Upper lobe of left lung (tissue), 6 donors: ENCODE data around the gene CNGB1. TPM values are rescaled to one million over a fixed set of nuclear protein-coding genes. Genes with fewer than 3 reads are reported as not detected.

ENCODE experiments used
- ATAC-seq, 2 donors: fragments of 200-7000 bp; cut with Tn5 transposase; one replicate each; pipeline ENCODE4 v1.9.1; 2022; ENCODE audit warnings: mild to moderate bottlenecking in 2 of 2, moderate library complexity in 2 of 2; ENCODE audit not compliant: low FRiP score in 2 of 2
- DNase-seq, 2 donors: peaks; one replicate each; pipeline ENCODE4 v3.0.0-alpha.2; 2019 to 2020
- H3K27ac ChIP-seq, 4 donors: fragments of 200-600 bp; sonication (generic); one replicate each; pipeline ENCODE4 v1.5.1; 2016 to 2019
- H3K27me3 ChIP-seq, 4 donors: fragments of 200-600 bp; sonication (generic); one replicate each; pipeline ENCODE4 v1.5.1; 2017 to 2019
- H3K36me3 ChIP-seq, 4 donors: fragments of 200-600 bp; sonication (generic); one replicate each; pipeline ENCODE4 v1.5.1; 2016 to 2019
- H3K4me1 ChIP-seq, 4 donors: fragments of 200-600 bp; sonication (generic); one replicate each; pipeline ENCODE4 v1.5.1; 2018 to 2019
- H3K4me3 ChIP-seq, 4 donors: fragments of 200-600 bp; sonication (generic); one replicate each; pipeline ENCODE4 v1.5.1; 2017 to 2019; ENCODE audit warnings: mild to moderate bottlenecking in 2 of 4, moderate library complexity in 1 of 4
- H3K9me3 ChIP-seq, 4 donors: fragments of 200-600 bp; sonication (generic); one replicate each; pipeline ENCODE4 v1.5.1; 2018 to 2019
- EP300 ChIP-seq, 4 donors: sonication (generic); formaldehyde crosslinking; IDR thresholded peaks; one replicate each; pipeline ENCODE4 v1.5.1; 2017; ENCODE audit warnings: antibody characterized with exemption in 4 of 4, control low read depth in 2 of 4
- POLR2A ChIP-seq, 4 donors: fragments of 450-650 bp; IDR thresholded peaks; one replicate each; pipeline ENCODE4 v1.5.1; 2016 to 2017; ENCODE audit warnings: antibody characterized with exemption in 4 of 4, mild to moderate bottlenecking in 2 of 4
- POLR2AphosphoS5 ChIP-seq, 2 donors: sonication (generic); formaldehyde crosslinking; IDR thresholded peaks; one replicate each; pipeline ENCODE4 v1.5.1; 2017; ENCODE audit warnings: antibody characterized with exemption in 2 of 2
- whole genome bisulfite sequencing, 2 donors: methylation state at CpG; one replicate each; pipeline ENCODE4 v1.1.5; 2017 to 2018; 5-methylcytosine and 5-hydroxymethylcytosine counted together
- total RNA-seq, 6 donors: library from RNA; depleted of rRNA in 4 of 6; stranded (reverse); fragments of >200 nt in 4 of 6; gene quantifications; one replicate each; pipeline versions ENCODE4 v1.1.0 to v1.2.1, GENCODE V29; 2016 to 2021
- TF ChIP-seq, protein P1 (sequence below), 6 experiments: fragments of 450-650 bp in 4 of 6; fragments of 200-600 bp in 2 of 6; sonication (generic) in 2 of 6; IDR thresholded peaks; one replicate each; pipeline ENCODE4 v1.5.1; 2016 to 2019; ENCODE audit warnings: antibody characterized with exemption in 6 of 6
- donor health status: DM: no; HTN: no; CAD: no; lungs with moderate emphysema.
- donor health status: DM: no; HTN: yes; CAD: no; lungs with severe emphysema.

Gene CNGB1
- total RNA-seq, 6 donors from 2014 or later: 0.06 to 0.39 TPM; not detected in 4

DNA sequence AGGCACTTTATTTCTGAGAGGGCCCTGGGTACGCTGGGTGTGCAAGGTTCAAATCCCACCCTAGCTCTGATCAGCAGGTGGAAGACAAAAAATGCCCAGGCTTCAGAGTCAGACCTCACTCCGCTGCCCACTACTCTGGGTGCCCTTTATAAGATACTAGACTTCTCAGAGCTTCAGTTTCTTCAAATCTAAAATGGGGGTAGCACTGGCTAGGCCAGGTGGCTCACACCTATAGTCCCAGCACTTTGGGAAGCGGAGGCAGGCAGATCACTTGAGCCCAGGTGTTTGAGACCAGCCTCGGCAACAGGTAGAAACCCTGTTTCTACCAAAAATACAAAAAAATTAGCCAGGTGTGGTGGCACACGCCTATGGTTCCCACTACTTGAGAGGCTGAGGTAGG, 32.0 kb upstream of the CNGB1 start:
- WGBS, 2 donors: 93% methylated on average over 5 of the region's 5 CpGs
- Histone ChIP-seq H3K36me3 (peaks cover 0 to 33% (median 8%) of the 10 kb centered on the region in 4 donors), H3K9me3 (no peaks in the 10 kb centered on the region), H3K27me3 (no peaks in the 10 kb centered on the region), H3K4me1 (peaks cover 29 to 47% (median 35%) of the 10 kb centered on the region in 4 donors), H3K27ac (no peak overlapping the region), H3K4me3 (no peak overlapping the region)
- no peak for TF ChIP-seq POLR2A (IDR thresholded peaks at IDR 0.05)
- TF ChIP-seq EP300 (IDR thresholded peaks at IDR 0.05): no peak
- TF ChIP-seq, protein P1, sequence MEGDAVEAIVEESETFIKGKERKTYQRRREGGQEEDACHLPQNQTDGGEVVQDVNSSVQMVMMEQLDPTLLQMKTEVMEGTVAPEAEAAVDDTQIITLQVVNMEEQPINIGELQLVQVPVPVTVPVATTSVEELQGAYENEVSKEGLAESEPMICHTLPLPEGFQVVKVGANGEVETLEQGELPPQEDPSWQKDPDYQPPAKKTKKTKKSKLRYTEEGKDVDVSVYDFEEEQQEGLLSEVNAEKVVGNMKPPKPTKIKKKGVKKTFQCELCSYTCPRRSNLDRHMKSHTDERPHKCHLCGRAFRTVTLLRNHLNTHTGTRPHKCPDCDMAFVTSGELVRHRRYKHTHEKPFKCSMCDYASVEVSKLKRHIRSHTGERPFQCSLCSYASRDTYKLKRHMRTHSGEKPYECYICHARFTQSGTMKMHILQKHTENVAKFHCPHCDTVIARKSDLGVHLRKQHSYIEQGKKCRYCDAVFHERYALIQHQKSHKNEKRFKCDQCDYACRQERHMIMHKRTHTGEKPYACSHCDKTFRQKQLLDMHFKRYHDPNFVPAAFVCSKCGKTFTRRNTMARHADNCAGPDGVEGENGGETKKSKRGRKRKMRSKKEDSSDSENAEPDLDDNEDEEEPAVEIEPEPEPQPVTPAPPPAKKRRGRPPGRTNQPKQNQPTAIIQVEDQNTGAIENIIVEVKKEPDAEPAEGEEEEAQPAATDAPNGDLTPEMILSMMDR (IDR thresholded peaks at IDR 0.05): no peak
- no peak for TF ChIP-seq POLR2AphosphoS5 (IDR thresholded peaks at IDR 0.05)
- DNase-seq (no peak), ATAC-seq (no peak)

DNA sequence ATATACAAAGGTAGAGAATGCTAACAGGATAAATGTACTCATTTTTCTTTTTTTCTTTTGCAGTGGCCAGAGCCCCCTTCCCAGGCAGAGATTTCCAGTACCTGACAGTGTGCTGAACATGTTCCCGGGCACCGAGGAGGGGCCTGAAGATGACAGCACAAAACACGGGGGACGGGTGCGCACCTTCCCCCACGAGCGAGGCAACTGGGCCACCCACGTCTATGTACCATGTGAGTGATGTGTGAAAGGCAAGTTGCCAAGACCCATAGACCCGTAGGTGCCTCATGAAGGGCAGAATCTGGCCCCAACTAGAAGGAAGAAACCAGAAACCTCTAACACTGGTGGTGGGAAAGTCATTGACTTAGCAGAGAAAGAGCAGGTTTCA, 31.5 kb upstream of the CNGB1 start:
- H3K36me3 ChIP-seq: peaks cover 1 to 38% (median 14%) of the 10 kb centered on the region in 4 donors
- peak in 1 of 2 donors; percentile 40 for DNase-seq
- no peaks in the 10 kb centered on the region for H3K9me3 ChIP-seq
- no peak overlapping the region for H3K27ac ChIP-seq
- TF ChIP-seq, protein P1 (IDR thresholded peaks at IDR 0.05): no peak
- TF ChIP-seq POLR2AphosphoS5 (IDR thresholded peaks at IDR 0.05) (no peak), EP300 (IDR thresholded peaks at IDR 0.05) (no peak), POLR2A (IDR thresholded peaks at IDR 0.05) (no peak)
- WGBS, 2 donors: 82 to 92% methylated on average over 9 of the region's 9 CpGs
- H3K4me3 ChIP-seq: no peak overlapping the region
- H3K4me1 ChIP-seq: peaks cover 32 to 52% (median 40%) of the 10 kb centered on the region in 4 donors
- H3K27me3 ChIP-seq: no peaks in the 10 kb centered on the region
- no peak for ATAC-seq

DNA sequence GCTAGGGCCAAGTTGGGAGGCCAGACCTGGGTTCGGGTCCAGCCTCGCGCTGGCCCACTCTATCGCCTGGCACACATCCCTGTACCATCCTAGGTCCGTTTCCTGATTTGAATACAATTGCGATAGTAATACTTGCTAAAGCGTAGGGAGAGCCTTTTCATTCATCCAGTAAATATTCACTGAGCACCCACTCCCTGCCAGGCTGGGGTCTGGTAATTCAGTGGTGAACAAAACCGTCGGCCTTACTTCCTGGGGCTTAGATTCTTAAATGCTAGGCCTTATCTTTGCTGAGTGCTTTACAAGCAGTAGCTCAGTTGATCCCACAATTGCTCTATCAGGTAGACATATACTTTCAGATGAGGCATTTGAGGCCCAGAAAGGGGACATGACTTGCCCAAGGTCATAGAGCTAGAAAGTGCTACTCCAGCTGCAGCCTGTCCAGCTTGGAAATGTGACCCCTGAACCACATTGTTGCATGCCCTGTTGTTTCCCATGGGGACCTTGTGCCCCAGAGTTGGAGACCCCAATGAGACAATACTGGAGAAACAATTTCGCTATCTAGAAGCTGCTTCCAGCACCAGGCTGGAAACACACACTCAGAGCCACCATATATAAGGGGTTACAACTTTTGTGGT, 31.0 kb upstream of the CNGB1 start:
- Histone ChIP-seq H3K9me3 (no peaks in the 10 kb centered on the region), H3K27ac (peak overlapping the region; percentile 91 to 94 (median 92)), H3K27me3 (no peaks in the 10 kb centered on the region), H3K36me3 (peaks cover 4 to 43% (median 19%) of the 10 kb centered on the region in 4 donors), H3K4me3 (peak overlapping the region; percentile 70 to 92 (median 80)), H3K4me1 (peaks cover 32 to 57% (median 40%) of the 10 kb centered on the region in 4 donors)
- DNase-seq: no peak
- no peak for TF ChIP-seq POLR2AphosphoS5 (IDR thresholded peaks at IDR 0.05)
- no peak for TF ChIP-seq EP300 (IDR thresholded peaks at IDR 0.05)
- TF ChIP-seq POLR2A (IDR thresholded peaks at IDR 0.05): no peak
- TF ChIP-seq, protein P1 (IDR thresholded peaks at IDR 0.05): no peak
- ATAC-seq: no peak
- 29 to 30% methylated on average over 10 of the region's 10 CpGs for WGBS, 2 donors

DNA sequence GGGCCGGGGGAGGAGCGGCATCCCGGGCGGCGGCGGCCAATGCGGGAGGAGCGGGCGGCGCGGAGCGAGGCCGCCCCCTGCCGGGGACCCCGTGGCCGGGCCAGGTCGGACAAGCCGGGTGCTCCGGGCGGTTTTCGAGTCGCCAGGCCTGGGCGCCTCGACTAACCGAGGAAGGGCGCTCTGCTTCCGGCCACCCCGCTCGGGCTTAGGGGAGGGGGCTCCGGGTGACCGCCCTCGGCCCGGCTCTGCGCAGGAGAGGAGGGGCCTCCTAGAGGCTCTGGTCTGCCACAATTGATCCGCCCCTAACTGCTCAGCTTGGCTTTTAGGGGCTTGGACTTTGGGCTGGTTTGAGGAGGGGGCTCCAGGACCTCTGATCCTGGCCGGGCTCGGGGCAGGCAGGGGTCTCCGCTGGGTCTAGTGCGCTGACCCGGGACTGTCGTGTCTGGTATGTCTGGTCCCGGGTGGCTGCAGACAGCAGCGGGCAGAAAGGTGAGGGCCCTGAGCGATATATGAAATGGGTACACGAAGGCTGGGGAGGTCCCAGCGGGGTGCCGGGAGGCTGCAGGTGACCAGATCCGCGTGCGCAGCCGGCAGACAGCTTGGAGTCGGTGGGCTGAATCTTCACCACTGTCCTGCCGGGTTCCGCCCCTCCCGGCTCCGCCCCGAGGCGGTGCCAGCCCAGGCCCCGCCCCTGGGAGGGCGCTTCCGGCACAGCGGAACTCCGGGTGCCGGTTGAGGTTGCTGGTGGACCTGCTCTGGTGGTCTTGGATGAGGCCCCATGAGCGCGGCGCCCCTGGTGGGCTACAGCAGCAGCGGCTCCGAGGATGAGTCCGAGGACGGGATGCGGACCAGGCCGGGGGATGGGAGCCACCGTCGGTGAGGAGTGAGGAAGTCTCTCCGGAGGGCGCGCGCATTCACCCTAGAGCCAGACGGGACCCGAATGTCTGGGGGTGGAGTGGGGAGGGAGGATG, 30.1 kb upstream of the CNGB1 start, which contains the start of gene USB1:
USB1 (plus strand) TSS at position 702 of the 971 bp plus-strand sequence; CDS start at position 779, 77 bp downstream.
- DNase-seq: peak; percentile 91 to 98
- H3K27ac ChIP-seq: peak within 1 kb of the TSS; percentile 91 to 94 (median 92)
- WGBS, 2 donors: 0% methylated on average over 8 to 37 of the region's 81 CpGs
- H3K36me3 ChIP-seq: peaks cover 13 to 44% (median 28%) of the 10 kb centered on the region in 4 donors
- H3K4me3 ChIP-seq: peak within 1 kb of the TSS; percentile 70 to 92 (median 80)
- ATAC-seq: peak; percentile 94 to 96
- H3K4me1 ChIP-seq: peaks cover 32 to 64% (median 40%) of the 10 kb centered on the region in 4 donors
- TF ChIP-seq POLR2A (IDR thresholded peaks at IDR 0.05): peak in 3 of 4 donors; percentile 47 to 83 (median 63)
- TF ChIP-seq POLR2AphosphoS5 (IDR thresholded peaks at IDR 0.05): peak; percentile 59 to 70
- TF ChIP-seq, protein P1 (IDR thresholded peaks at IDR 0.05): peak; percentile 73 to 90 (median 86)
- no peak for TF ChIP-seq EP300 (IDR thresholded peaks at IDR 0.05)
- no peaks in the 10 kb centered on the region for H3K9me3 ChIP-seq
- no peaks in the 10 kb centered on the region for H3K27me3 ChIP-seq
